HepG2 (cell line): Measurements from ENCODE around the gene ZNF491. TPM values are rescaled to one million over a fixed set of nuclear protein-coding genes. Genes with fewer than 3 reads are reported as not detected.

Source experiments
- AHDC1 ChIP-seq: sonication (generic); formaldehyde crosslinking; IDR thresholded peaks from 2 replicates; pipeline ENCODE4 v1.5.1; 2020; ENCODE audit warnings: mild to moderate bottlenecking, missing genetic modification reagents, borderline replicate concordance
- CREBL2 ChIP-seq: sonication (generic); formaldehyde crosslinking; IDR thresholded peaks from 2 replicates; pipeline ENCODE4 v1.8.1; 2023; ENCODE audit warnings: missing genetic modification reagents, mild to moderate bottlenecking, borderline replicate concordance
- HMGXB3 ChIP-seq: sonication (generic); formaldehyde crosslinking; IDR thresholded peaks from 2 replicates; pipeline ENCODE4 v1.4.0; 2020; ENCODE audit warnings: missing genetic modification reagents, borderline replicate concordance
- KDM4B ChIP-seq: sonication (generic); formaldehyde crosslinking; IDR thresholded peaks from 2 replicates; pipeline ENCODE4 v1.4.0; 2020; ENCODE audit warnings: missing genetic modification reagents
- NCOR1 ChIP-seq: fragments of 200-600 bp; sonication (generic); IDR thresholded peaks from 2 replicates; pipeline ENCODE4 v1.7.0; 2017; ENCODE audit warnings: antibody characterized with exemption, low read length, borderline replicate concordance
- PRMT3 ChIP-seq: sonication (generic); formaldehyde crosslinking; IDR thresholded peaks from 2 replicates; pipeline ENCODE4 v1.8.1; 2022; ENCODE audit warnings: low read depth, mild to moderate bottlenecking, moderate library complexity, missing genetic modification reagents, borderline replicate concordance
- SOX13 ChIP-seq, 3 experiments: fragments of 450-650 bp in 1 of 3; sonication (generic) in 1 of 3; formaldehyde crosslinking in 1 of 3; IDR thresholded peaks in 2 of 3; conservative IDR thresholded peaks in 1 of 3; 2 replicates each; pipeline versions ENCODE4 v1.5.0 to v1.6.1; 2016 to 2020; ENCODE audit warnings: antibody characterized with exemption in 1 of 3, mild to moderate bottlenecking in 1 of 3, missing compliant biosample characterization in 1 of 3, missing genetic modification reagents in 1 of 3, moderate library complexity in 1 of 3
- THYN1 ChIP-seq: sonication (generic); formaldehyde crosslinking; IDR thresholded peaks from 2 replicates; pipeline ENCODE4 v1.8.1; 2023; ENCODE audit warnings: low read depth, mild to moderate bottlenecking, moderate library complexity, missing genetic modification reagents, borderline replicate concordance
- ZBTB7A ChIP-seq: sonication (generic); formaldehyde crosslinking; IDR thresholded peaks from 2 replicates; pipeline ENCODE4 v1.8.0; 2022; ENCODE audit warnings: mild to moderate bottlenecking, missing genetic modification reagents
- ZKSCAN1 ChIP-seq: fragments of 150-350 bp; IDR thresholded peaks from 2 replicates; pipeline ENCODE4 v1.6.1; 2014; ENCODE audit warnings: low read length
- ZNF205 ChIP-seq: IDR thresholded peaks from 2 replicates; pipeline ENCODE4 v1.6.1; 2018; ENCODE audit warnings: missing biosample characterization, missing genetic modification reagents
- polyA plus RNA-seq, 8 experiments: library from polyadenylated mRNA; depleted of rRNA in 3 of 8; stranded (reverse) in 7 of 8; unstranded in 1 of 8; fragments of >200 nt; fragmentation: Illumina TruSeq in 4 of 8; extraction: Trizol in 4 of 8; gene quantifications; 2 replicates each; pipeline versions ENCODE4 v1.2.1 to v1.2.3, GENCODE V29; 2011 to 2016; ENCODE audit warnings: low read depth in 4 of 8, missing spikeins in 1 of 8, mixed read lengths in 1 of 8; ENCODE audit not compliant: insufficient read depth in 1 of 8
- total RNA-seq, 5 experiments: library from RNA; depleted of rRNA; stranded (reverse); fragments of >200 nt; fragmentation: Illumina TruSeq; extraction: Trizol; gene quantifications; 2 replicates each; pipeline ENCODE4 v1.2.3, GENCODE V29; 2016; ENCODE audit warnings: low read depth in 1 of 5
- TF ChIP-seq, protein P1 (sequence below): sonication (generic); formaldehyde crosslinking; IDR thresholded peaks from 2 replicates; pipeline ENCODE4 v1.5.1; 2020; ENCODE audit warnings: missing genetic modification reagents, mild to moderate bottlenecking, borderline replicate concordance

The ZNF491 gene
- total and polyA plus RNA-seq, 2 of the 13 experiments (the other 11 are each of a cell fraction or from before 2014, with no cell fraction given), result 0.57 to 2.2 TPM

- TF ChIP-seq, protein P1, sequence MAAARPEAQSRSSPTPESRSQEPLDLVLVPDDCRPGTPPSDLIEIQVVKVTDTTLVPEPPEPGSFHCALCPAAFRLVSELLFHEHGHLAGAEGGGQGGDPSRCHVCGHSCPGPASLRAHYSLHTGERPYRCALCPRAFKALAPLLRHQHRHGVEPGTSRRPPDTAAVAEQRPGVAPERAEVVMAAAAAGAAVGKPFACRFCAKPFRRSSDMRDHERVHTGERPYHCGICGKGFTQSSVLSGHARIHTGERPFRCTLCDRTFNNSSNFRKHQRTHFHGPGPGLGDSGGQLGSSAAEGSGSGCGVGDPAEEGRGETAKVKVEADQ (CRISPR knock-in tag), result peak; percentile 83; the same call in 1 of the 2 replicates
- TF ChIP-seq THYN1 (CRISPR knock-in tag), result no peak
- no peak for TF ChIP-seq HMGXB3 (CRISPR knock-in tag)
- no peak; the same call in 1 of the 2 replicates for TF ChIP-seq ZNF205 (CRISPR knock-in tag)
- TF ChIP-seq KDM4B (CRISPR knock-in tag), result no peak
- no peak for TF ChIP-seq ZBTB7A (CRISPR knock-in tag)
- TF ChIP-seq ZKSCAN1, result no peak
- TF ChIP-seq CREBL2 (CRISPR knock-in tag), result 0 out of 2 replicates have a peak, but pooled peaks have one; percentile 75
- no peak for TF ChIP-seq AHDC1 (CRISPR knock-in tag)
- TF ChIP-seq SOX13 (IDR thresholded peaks at IDR 0.05), result no peak
- TF ChIP-seq SOX13 (CRISPR knock-in tag; conservative IDR thresholded peaks at IDR 0.05 in 1 of 2, IDR thresholded peaks at IDR 0.05 in 1 of 2), result no peak
- TF ChIP-seq PRMT3, result no peak
- no peak for TF ChIP-seq NCOR1
These were observed 50.5 kb downstream of the ZNF491 start, which contains the start of gene ZNF439 (continued) for GRCh38 chr19:11848594-11849469.
